Ramos (cell line): ENCODE results near the gene PRDM15.

Experiments
- in situ Hi-C: fragments of 300-500 bp; cut with MboI; formaldehyde crosslinking; loops from one replicate; pipeline ENCODE4 v1.14.3; 2022; ENCODE audit warnings: low sequenced_read_pairs; ENCODE audit not compliant: unreplicated experiment

Gene PRDM15

GRCh38 chr21:41848958-41849580, 30.1 kb downstream of the PRDM15 start:
- in situ Hi-C loops: no loop called here

GRCh38 chr21:41848533-41848932, 30.6 kb downstream of the PRDM15 start:
- in situ Hi-C loops: no loop called here

GRCh38 chr21:41847066-41847804, 31.9 kb downstream of the PRDM15 start:
- in situ Hi-C loops: no loop called here

GRCh38 chr21:41846536-41846935, 32.6 kb downstream of the PRDM15 start:
- in situ Hi-C loops: no loop called here

- in situ Hi-C loops: no loop called here
Measured at GRCh38 chr21:41846033-41846317, 33.2 kb downstream of the PRDM15 start.

GRCh38 chr21:41845310-41846032, 33.7 kb downstream of the PRDM15 start:
- in situ Hi-C loops: no loop called here

GRCh38 chr21:41843584-41843983, 35.6 kb downstream of the PRDM15 start:
- in situ Hi-C loops: no loop called here

- in situ Hi-C loops: no loop called here
Measured at GRCh38 chr21:41840880-41841279, 38.3 kb downstream of the PRDM15 start.

- in situ Hi-C loops: no loop called here
Measured at GRCh38 chr21:41839387-41840000, 39.6 kb downstream of the PRDM15 start.

GRCh38 chr21:41837756-41838297, 41.3 kb downstream of the PRDM15 start:
- in situ Hi-C loops: no loop called here

GRCh38 chr21:41836166-41837015, 42.8 kb downstream of the PRDM15 start:
- in situ Hi-C loops: no loop called here

GRCh38 chr21:41835711-41836154, 43.4 kb downstream of the PRDM15 start:
- in situ Hi-C loops: no loop called here

GRCh38 chr21:41834926-41835663, 44.0 kb downstream of the PRDM15 start:
- in situ Hi-C loops: no loop called here

GRCh38 chr21:41834252-41834925, 44.8 kb downstream of the PRDM15 start:
- in situ Hi-C loops: no loop called here

- in situ Hi-C loops: no loop called here
Measured at GRCh38 chr21:41833497-41834115, 45.5 kb downstream of the PRDM15 start.

GRCh38 chr21:41832596-41833496, 46.3 kb downstream of the PRDM15 start:
- in situ Hi-C loops: no loop called here

- in situ Hi-C loops: no loop called here
Measured at GRCh38 chr21:41831866-41832595, 47.1 kb downstream of the PRDM15 start.
